PC-9 (cell line): ENCODE measurements around the gene SPARCL1. TPM values are rescaled to one million over a fixed set of nuclear protein-coding genes. Genes with fewer than 3 reads are reported as not detected.

Experiments used
- BruUV-seq: library from RNA; stranded (reverse); fragments of 400-500 nt; replicated peaks from 2 replicates; lab custom pipeline; 2021; lab: Mats Ljungman, UMichigan
- CTCF ChIA-PET: fragments of 300-600 bp; sonication (Branson Sonifier 250); formaldehyde crosslinking; loops from one replicate; lab custom pipeline; 2022; ENCODE audit warnings: antibody characterized with exemption; lab: Charles Lee
- POLR2A ChIA-PET: fragments of 300-600 bp; sonication (Branson Sonifier 250); formaldehyde crosslinking; loops from one replicate; lab custom pipeline; 2022; ENCODE audit warnings: antibody characterized with exemption; ENCODE audit not compliant: unreplicated experiment; lab: Charles Lee
- DNase-seq, 2 experiments: peaks; one replicate each; pipeline versions ENCODE4 v3.0.0 to v3.0.0-alpha.2; 2015 to 2022; ENCODE audit warnings: mixed read lengths in 1 of 2
- H2AFZ ChIP-seq: fragments of 200-600 bp; sonication (generic); 2 replicates; pipeline ENCODE4 v1.8.1; 2017; ENCODE audit warnings: antibody characterized with exemption
- H3F3A ChIP-seq: fragments of 200-600 bp; sonication (generic); 2 replicates; pipeline ENCODE4 v1.8.1; 2017; ENCODE audit warnings: antibody characterized with exemption, mild to moderate bottlenecking, low read depth; ENCODE audit not compliant: insufficient read depth
- H3K27ac ChIP-seq: fragments of 200-600 bp; sonication (generic); 2 replicates; pipeline ENCODE4 v1.6.1; 2016; ENCODE audit warnings: mixed run types
- H3K27me3 ChIP-seq: fragments of 200-600 bp; sonication (generic); 2 replicates; pipeline ENCODE4 v1.6.1; 2016; ENCODE audit warnings: low read depth, mixed run types; ENCODE audit not compliant: insufficient read depth
- H3K36me3 ChIP-seq: fragments of 200-600 bp; sonication (generic); 2 replicates; pipeline ENCODE4 v1.6.1; 2016; ENCODE audit warnings: low read depth, mixed run types
- H3K4me1 ChIP-seq: fragments of 200-600 bp; sonication (generic); replicated peaks from 2 replicates; pipeline ENCODE4 v1.6.1; 2016; ENCODE audit warnings: mixed run types; ENCODE audit not compliant: insufficient read depth
- H3K4me2 ChIP-seq: fragments of 200-600 bp; sonication (generic); 2 replicates; pipeline ENCODE4 v1.6.1; 2017; ENCODE audit warnings: mixed run types
- H3K4me3 ChIP-seq: fragments of 200-600 bp; sonication (generic); 2 replicates; pipeline ENCODE4 v1.6.1; 2016; ENCODE audit warnings: mixed run types
- H3K79me2 ChIP-seq: fragments of 200-600 bp; sonication (generic); 2 replicates; pipeline ENCODE4 v1.6.1; 2017; ENCODE audit warnings: low read depth, mixed run types
- H3K9me2 ChIP-seq: fragments of 200-600 bp; sonication (generic); 2 replicates; pipeline ENCODE4 v1.8.1; 2017; ENCODE audit warnings: mild to moderate bottlenecking; ENCODE audit not compliant: insufficient read depth
- H3K9me3 ChIP-seq: fragments of 200-600 bp; sonication (generic); 2 replicates; pipeline ENCODE4 v1.8.1; 2016; ENCODE audit warnings: low read depth; ENCODE audit not compliant: insufficient read depth
- H4K20me1 ChIP-seq: fragments of 200-600 bp; sonication (generic); 2 replicates; pipeline ENCODE4 v1.8.1; 2017; ENCODE audit not compliant: insufficient read depth
- CTCF ChIP-seq: fragments of 200-600 bp; sonication (generic); conservative IDR thresholded peaks from 2 replicates; pipeline ENCODE4 v1.6.1; 2017; ENCODE audit warnings: mixed run types, antibody characterized with exemption, mild to moderate bottlenecking, moderate library complexity
- EZH2 ChIP-seq: fragments of 200-600 bp; sonication (generic); IDR thresholded peaks from 2 replicates; pipeline ENCODE4 v1.8.0; 2017; ENCODE audit warnings: antibody characterized with exemption, low read depth
- intact Hi-C: fragments of 100-400 bp; cut with micrococcal nuclease; formaldehyde crosslinking; loops from one replicate; pipeline ENCODE4 v1.10.0; 2022; ENCODE audit not compliant: unreplicated experiment
- total RNA-seq: library from RNA; stranded (reverse); gene quantifications from 2 replicates; pipeline ENCODE4 v1.2.3, GENCODE V29; 2021

Gene SPARCL1
- total RNA-seq, 1 experiment from 2014 or later: not detected

GRCh38 chr4:87530868-87531267 is 1.7 kb upstream of the SPARCL1 start:
- no peaks in the 10 kb centered on the region for H3K27me3 ChIP-seq
- H3K27ac ChIP-seq: no peak overlapping the region
- intact Hi-C loops: no loop called here
- H3K9me3 ChIP-seq: no peaks in the 10 kb centered on the region
- no peaks in the 10 kb centered on the region for H3K36me3 ChIP-seq
- H4K20me1 ChIP-seq: no peaks in the 10 kb centered on the region
- H3K4me3 ChIP-seq: no peak overlapping the region
- H3K9me2 ChIP-seq: no peaks in the 10 kb centered on the region
- H3K4me2 ChIP-seq: no peak overlapping the region
- no peak for TF ChIP-seq CTCF
- no peak for TF ChIP-seq EZH2
- BruUV-seq: no TSS peak
- H3F3A ChIP-seq: no peaks in the 10 kb centered on the region
- POLR2A ChIA-PET: no interaction called here
- no peak overlapping the region for H2AFZ ChIP-seq
- H3K4me1 ChIP-seq: no peaks in the 10 kb centered on the region
- H3K79me2 ChIP-seq: no peaks in the 10 kb centered on the region
- DNase-seq: no peak
- CTCF ChIA-PET: no interaction called here

- Histone ChIP-seq H3K36me3 (no peaks in the 10 kb centered on the region), H2AFZ (no peak overlapping the region), H3F3A (no peaks in the 10 kb centered on the region), H3K27ac (no peak overlapping the region), H3K9me3 (no peaks in the 10 kb centered on the region), H3K9me2 (no peaks in the 10 kb centered on the region), H4K20me1 (no peaks in the 10 kb centered on the region), H3K4me2 (no peak overlapping the region), H3K79me2 (no peaks in the 10 kb centered on the region), H3K4me1 (no peaks in the 10 kb centered on the region), H3K27me3 (no peaks in the 10 kb centered on the region), H3K4me3 (no peak overlapping the region)
- intact Hi-C loops: no loop called here
- CTCF ChIA-PET: no interaction called here
- POLR2A ChIA-PET: no interaction called here
- TF ChIP-seq CTCF: no peak
- TF ChIP-seq EZH2: no peak
- DNase-seq: no peak
- BruUV-seq: no TSS peak
These were observed 1.1 kb upstream of the SPARCL1 start for GRCh38 chr4:87530229-87530628.

GRCh38 chr4:87527431-87528220 is 1.6 kb downstream of the SPARCL1 start:
- Histone ChIP-seq H3K9me3 (no peaks in the 10 kb centered on the region; the same call in 1 of the 2 replicates), H4K20me1 (no peaks in the 10 kb centered on the region), H3K4me2 (no peak overlapping the region), H3K36me3 (no peaks in the 10 kb centered on the region), H3K27me3 (no peaks in the 10 kb centered on the region), H2AFZ (no peak overlapping the region), H3K79me2 (no peaks in the 10 kb centered on the region), H3K4me1 (peaks cover 6% of the 10 kb centered on the region), H3K4me3 (no peak overlapping the region), H3F3A (peaks cover 5% of the 10 kb centered on the region; the same call in 1 of the 2 replicates), H3K9me2 (no peaks in the 10 kb centered on the region), H3K27ac (no peak overlapping the region)
- no peak for DNase-seq
- intact Hi-C loops: no loop called here
- CTCF ChIA-PET: no interaction called here
- no TSS peak for BruUV-seq
- TF ChIP-seq EZH2: no peak
- TF ChIP-seq CTCF: no peak
- POLR2A ChIA-PET: no interaction called here
